Measurements from ENCODE around the gene TAL1.

Gene TAL1

GRCh38 chr1:47180603-47181094 is 51.4 kb downstream of the TAL1 start:
- peak in 2 of 42 donors; percentile 19 to 38 for DNase-seq
- intact Hi-C loops (cut with DNase I), result no loop called here

- DNase-seq, result peak in 1 of 42 donors; percentile 14
- intact Hi-C loops (cut with DNase I), result no loop called here
Observed at GRCh38 chr1:47179988-47180563, 51.9 kb downstream of the TAL1 start.

- intact Hi-C loops (cut with DNase I), result no loop called here
- peak; percentile 72 to 93 (median 84) for DNase-seq
Observed at GRCh38 chr1:47179017-47179987, 52.7 kb downstream of the TAL1 start.

GRCh38 chr1:47178654-47179016 is 53.4 kb downstream of the TAL1 start:
- intact Hi-C loops (cut with DNase I), result no loop called here

GRCh38 chr1:47178020-47178419 is 54.0 kb downstream of the TAL1 start:
- DNase-seq, result peak in 1 of 42 donors; percentile 25
- intact Hi-C loops (cut with DNase I), result no loop called here

More at GRCh38 chr1:47178654-47179016, 53.4 kb downstream of the TAL1 start:
- DNase-seq, result peak in 1 of 42 donors; percentile 20

- peak in 41 of 42 donors; percentile 22 to 87 (median 69) for DNase-seq
- intact Hi-C loops (cut with DNase I), result no loop called here
Observed at GRCh38 chr1:47175227-47175934, 56.6 kb downstream of the TAL1 start.

GRCh38 chr1:47174656-47175020 is 57.4 kb downstream of the TAL1 start:
- DNase-seq, result no peak
- intact Hi-C loops (cut with DNase I), result no loop called here

- DNase-seq, result no peak
- intact Hi-C loops (cut with DNase I), result no loop called here
Observed at GRCh38 chr1:47172782-47173181, 59.2 kb downstream of the TAL1 start.
